Prostate gland (tissue), 2 donors: ENCODE measurements around the gene STK16.

Source experiments
- POLR2A ChIP-seq: fragments of 450-650 bp; IDR thresholded peaks from one replicate; pipeline ENCODE4 v1.6.1; 2016; ENCODE audit warnings: antibody characterized with exemption, mild to moderate bottlenecking
- TF ChIP-seq, protein P1 (sequence below), 4 experiments: fragments of 200-600 bp in 2 of 4; fragments of 450-650 bp in 2 of 4; sonication (generic) in 2 of 4; IDR thresholded peaks; 1 replicate in 3 of 4; 2 replicates in 1 of 4; pipeline ENCODE4 v1.5.1; 2016 to 2019; ENCODE audit warnings: antibody characterized with exemption in 4 of 4, mild to moderate bottlenecking in 2 of 4, moderate library complexity in 2 of 4

DNA sequence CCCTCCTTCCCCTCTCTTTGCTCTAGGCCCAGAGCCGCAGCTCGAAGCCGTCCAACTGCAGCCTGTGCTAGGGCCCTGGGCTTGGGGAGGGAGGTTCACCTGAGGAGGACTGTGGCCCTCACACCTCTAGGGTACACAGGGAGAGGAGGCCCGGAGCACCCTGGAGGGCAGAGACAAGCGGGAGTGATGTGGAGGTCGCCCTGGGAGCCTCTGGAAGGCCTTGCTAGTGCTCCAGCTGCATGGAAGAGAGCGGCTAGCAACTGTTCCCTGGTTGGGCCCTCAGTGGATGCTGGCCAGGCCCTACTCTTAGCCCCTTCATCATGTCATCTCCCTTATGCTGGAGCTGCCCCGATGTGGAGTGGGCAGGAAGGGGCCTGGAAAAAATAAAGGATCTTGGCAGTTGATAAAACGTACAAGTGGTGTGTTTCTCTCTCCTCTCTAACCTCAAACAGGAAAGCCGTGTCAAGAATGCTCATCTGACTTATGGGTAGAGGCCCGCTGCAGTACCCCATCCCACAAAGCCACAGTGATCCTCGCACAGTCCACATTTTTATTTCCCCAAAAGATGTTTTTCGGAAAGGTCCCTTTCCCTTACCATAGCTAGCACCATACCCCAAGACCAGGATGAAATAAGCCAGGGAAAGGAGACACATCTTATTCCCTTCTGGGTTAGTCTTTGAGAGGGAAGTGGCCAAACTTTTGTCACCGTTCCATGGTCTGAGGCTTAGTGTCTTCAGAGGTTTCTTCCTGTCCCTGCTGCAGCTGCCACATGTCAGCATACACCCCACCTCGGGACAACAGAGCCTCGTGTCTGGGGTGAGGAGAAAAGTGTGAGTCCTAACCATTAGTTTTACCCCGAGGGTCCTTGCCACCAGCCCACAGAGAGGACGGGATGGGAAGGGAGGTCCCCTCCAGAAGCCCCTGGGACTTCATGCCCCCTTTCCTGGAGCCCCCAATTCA, 35.8 kb upstream of the STK16 start:
- no peak for TF ChIP-seq POLR2A
- TF ChIP-seq, protein P1, sequence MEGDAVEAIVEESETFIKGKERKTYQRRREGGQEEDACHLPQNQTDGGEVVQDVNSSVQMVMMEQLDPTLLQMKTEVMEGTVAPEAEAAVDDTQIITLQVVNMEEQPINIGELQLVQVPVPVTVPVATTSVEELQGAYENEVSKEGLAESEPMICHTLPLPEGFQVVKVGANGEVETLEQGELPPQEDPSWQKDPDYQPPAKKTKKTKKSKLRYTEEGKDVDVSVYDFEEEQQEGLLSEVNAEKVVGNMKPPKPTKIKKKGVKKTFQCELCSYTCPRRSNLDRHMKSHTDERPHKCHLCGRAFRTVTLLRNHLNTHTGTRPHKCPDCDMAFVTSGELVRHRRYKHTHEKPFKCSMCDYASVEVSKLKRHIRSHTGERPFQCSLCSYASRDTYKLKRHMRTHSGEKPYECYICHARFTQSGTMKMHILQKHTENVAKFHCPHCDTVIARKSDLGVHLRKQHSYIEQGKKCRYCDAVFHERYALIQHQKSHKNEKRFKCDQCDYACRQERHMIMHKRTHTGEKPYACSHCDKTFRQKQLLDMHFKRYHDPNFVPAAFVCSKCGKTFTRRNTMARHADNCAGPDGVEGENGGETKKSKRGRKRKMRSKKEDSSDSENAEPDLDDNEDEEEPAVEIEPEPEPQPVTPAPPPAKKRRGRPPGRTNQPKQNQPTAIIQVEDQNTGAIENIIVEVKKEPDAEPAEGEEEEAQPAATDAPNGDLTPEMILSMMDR (IDR thresholded peaks at IDR 0.05): no peak
